Neural crest cell (in vitro differentiated cells): ENCODE results near the gene ARFIP2. TPM values are rescaled to one million over a fixed set of nuclear protein-coding genes. Genes with fewer than 3 reads are reported as not detected.

Experiments
- DNase-seq: peaks from one replicate; pipeline ENCODE4 v3.0.0; 2021; ENCODE audit warnings: low read depth, mixed read lengths, low spot score
- H3K27ac Mint-ChIP-seq: one replicate; pipeline ENCODE4 v1.8.0; 2021; ENCODE audit warnings: mild to moderate bottlenecking, mixed read lengths; ENCODE audit not compliant: unreplicated experiment
- H3K27me3 Mint-ChIP-seq: 2 replicates; pipeline ENCODE4 v1.8.0; 2021; ENCODE audit warnings: low read depth, mild to moderate bottlenecking, mixed read lengths
- H3K36me3 Mint-ChIP-seq: 2 replicates; pipeline ENCODE4 v1.8.0; 2021; ENCODE audit warnings: low read depth, mild to moderate bottlenecking, mixed read lengths
- H3K4me1 Mint-ChIP-seq: 2 replicates; pipeline ENCODE4 v1.8.0; 2021; ENCODE audit warnings: mixed read lengths
- H3K4me3 Mint-ChIP-seq: one replicate; pipeline ENCODE4 v1.8.0; 2021; ENCODE audit warnings: mild to moderate bottlenecking, mixed read lengths
- H3K9me3 Mint-ChIP-seq: 2 replicates; pipeline ENCODE4 v1.8.0; 2021; ENCODE audit warnings: mixed read lengths
- CTCF ChIP-seq: fragments of 200-600 bp; sonication (generic); conservative IDR thresholded peaks from 2 replicates; pipeline ENCODE4 v1.5.0; 2021; ENCODE audit warnings: antibody characterized with exemption, mild to moderate bottlenecking
- total RNA-seq: library from RNA; stranded (reverse); gene quantifications from 2 replicates; pipeline ENCODE4 v1.2.1, GENCODE V29; 2021

The ARFIP2 gene
- total RNA-seq, 1 donor from 2014 or later, result 57.1 TPM

GRCh38 chr11:6481924-6482275 lies 769 bp upstream of the ARFIP2 start:
- Mint-ChIP-seq H3K4me3 (peak overlapping the region; percentile 99), H3K9me3 (no peaks in the 10 kb centered on the region), H3K27ac (peak overlapping the region; percentile 99), H3K27me3 (no peaks in the 10 kb centered on the region), H3K36me3 (peaks cover 15% of the 10 kb centered on the region), H3K4me1 (peaks cover 38% of the 10 kb centered on the region)
- no peak for DNase-seq
- TF ChIP-seq CTCF, result no peak

GRCh38 chr11:6480299-6480914 lies 724 bp downstream of the ARFIP2 start:
- Mint-ChIP-seq H3K27ac (peak overlapping the region; percentile 99), H3K36me3 (peaks cover 15% of the 10 kb centered on the region), H3K27me3 (no peaks in the 10 kb centered on the region)

DNA sequence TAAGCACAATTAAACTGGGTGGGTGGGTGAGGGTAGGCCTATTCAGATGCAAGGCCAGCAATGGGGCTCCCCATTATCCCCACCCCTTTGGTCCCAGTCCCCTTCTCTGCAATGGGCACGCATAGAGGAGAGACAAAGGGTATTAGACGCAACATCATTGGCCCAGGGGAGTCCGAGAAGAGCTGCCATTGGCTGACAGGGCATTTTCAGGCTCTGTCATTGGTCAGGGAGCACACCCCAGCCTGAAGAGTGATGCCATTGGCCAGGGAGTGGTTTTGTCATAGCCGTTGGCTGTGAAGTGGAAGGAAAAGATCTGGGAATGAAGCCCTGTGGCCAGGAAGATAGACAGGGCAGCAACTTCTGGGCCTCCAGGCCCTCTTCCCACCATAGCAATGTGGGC lies 4.6 kb downstream of the ARFIP2 start:
- Mint-ChIP-seq H3K36me3 (peaks cover 7% of the 10 kb centered on the region), H3K4me1 (peaks cover 41% of the 10 kb centered on the region), H3K4me3 (peak overlapping the region; percentile 57), H3K27ac (no peak overlapping the region), H3K9me3 (no peaks in the 10 kb centered on the region), H3K27me3 (no peaks in the 10 kb centered on the region)
- no peak for TF ChIP-seq CTCF
- no peak for DNase-seq

More at GRCh38 chr11:6480299-6480914, 724 bp downstream of the ARFIP2 start:
- Mint-ChIP-seq H3K4me1 (peaks cover 38% of the 10 kb centered on the region), H3K4me3 (peak overlapping the region; percentile 99), H3K9me3 (no peaks in the 10 kb centered on the region)
- DNase-seq, result no peak
- TF ChIP-seq CTCF, result no peak

DNA sequence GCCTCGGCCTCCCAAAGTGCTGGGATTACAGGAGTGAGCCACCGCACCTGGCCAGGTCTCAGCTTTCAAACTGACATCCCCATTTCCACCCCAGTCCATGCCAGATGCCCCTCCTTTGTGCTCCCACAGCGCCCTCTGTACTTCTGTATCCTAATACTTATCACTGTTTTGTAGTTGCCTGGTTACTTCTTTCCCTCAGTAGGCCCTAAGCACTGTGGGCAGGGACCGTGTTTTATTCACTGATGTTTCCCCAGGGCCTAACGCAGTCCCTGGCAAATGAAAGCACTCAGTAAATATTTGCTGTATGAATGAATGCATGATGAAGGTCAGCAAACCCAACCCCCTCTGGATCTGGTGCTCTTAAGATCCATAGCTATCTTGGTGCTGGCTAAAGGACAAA lies 5.2 kb downstream of the ARFIP2 start:
- H3K36me3 Mint-ChIP-seq, result peaks cover 3% of the 10 kb centered on the region
- no peaks in the 10 kb centered on the region for H3K9me3 Mint-ChIP-seq
- H3K4me3 Mint-ChIP-seq, result peak overlapping the region; percentile 69
- no peaks in the 10 kb centered on the region for H3K27me3 Mint-ChIP-seq
- DNase-seq, result no peak
- H3K4me1 Mint-ChIP-seq, result peaks cover 38% of the 10 kb centered on the region
- TF ChIP-seq CTCF, result no peak
- H3K27ac Mint-ChIP-seq, result peak overlapping the region; percentile 16

DNA sequence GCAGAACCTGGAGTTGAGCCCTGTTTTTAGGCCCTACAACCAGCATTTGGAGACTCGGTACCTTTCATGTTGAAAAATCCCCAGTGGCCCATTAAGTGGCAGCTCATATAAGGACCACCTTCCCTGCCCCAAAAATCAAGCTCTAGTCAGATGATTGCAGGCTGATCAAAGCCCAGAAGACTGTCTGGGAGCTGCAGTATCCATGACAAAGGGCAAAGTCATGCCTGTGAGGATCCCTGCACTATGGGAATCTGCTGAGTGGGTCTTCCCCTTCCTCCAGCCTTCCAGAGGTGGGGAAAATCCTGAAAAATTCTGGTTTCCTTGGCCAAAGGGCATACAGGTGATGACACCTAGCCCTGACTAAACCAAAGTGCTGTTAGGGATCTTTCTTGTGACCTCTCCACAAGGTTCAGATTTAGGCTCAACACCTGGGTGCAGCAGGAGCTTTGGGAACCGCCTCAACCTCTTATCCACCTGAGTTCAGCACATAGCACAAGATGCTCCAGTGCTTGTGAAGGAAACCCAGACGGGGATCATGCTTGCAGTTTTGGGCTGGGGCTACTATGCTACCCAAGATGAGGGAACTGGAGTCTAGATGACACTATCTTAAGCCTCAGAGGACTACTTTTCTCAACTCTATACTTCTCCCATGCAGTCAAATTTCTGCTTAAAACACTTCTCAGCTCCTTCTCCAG lies 6.2 kb downstream of the ARFIP2 start:
- H3K9me3 Mint-ChIP-seq, result no peaks in the 10 kb centered on the region
- H3K36me3 Mint-ChIP-seq, result peaks cover 3% of the 10 kb centered on the region
- peaks cover 28% of the 10 kb centered on the region for H3K4me1 Mint-ChIP-seq
- peak overlapping the region; percentile 94 for H3K4me3 Mint-ChIP-seq
- no peak overlapping the region for H3K27ac Mint-ChIP-seq
- no peak for TF ChIP-seq CTCF
- no peaks in the 10 kb centered on the region for H3K27me3 Mint-ChIP-seq
- DNase-seq, result no peak
